Heart right ventricle (tissue), 16 donors: ENCODE data around the gene NKD2. TPM values are rescaled to one million over a fixed set of nuclear protein-coding genes. Genes with fewer than 3 reads are reported as not detected.
A peak's percentile ranks its signal among the peaks of the same experiment; 100 is the strongest.

ENCODE experiments used
- ATAC-seq, 8 donors: fragments of 200-7000 bp; cut with Tn5 transposase; one replicate each; pipeline ENCODE4 v1.9.1; 2020; ENCODE audit warnings: mild to moderate bottlenecking in 8 of 8, moderate library complexity in 8 of 8, moderate number of reproducible peaks in 1 of 8
- DNase-seq, 2 donors: peaks; one replicate each; pipeline ENCODE4 v3.0.0-alpha.2; 2020
- H3K27ac ChIP-seq, 10 donors: fragments of 200-600 bp; sonication (generic) in 2 of 10; one replicate each; pipeline versions ENCODE4 v1.5.0 to v1.8.0; 2020 to 2022; ENCODE audit warnings: mild to moderate bottlenecking in 3 of 10
- H3K27me3 ChIP-seq, 7 donors: fragments of 200-600 bp; one replicate each; pipeline ENCODE4 v1.8.0; 2021 to 2022; ENCODE audit warnings: mild to moderate bottlenecking in 2 of 7
- H3K36me3 ChIP-seq, 9 donors: fragments of 200-600 bp; sonication (generic) in 1 of 9; one replicate each; pipeline versions ENCODE4 v1.5.0 to v1.8.0; 2020 to 2022; ENCODE audit warnings: mild to moderate bottlenecking in 2 of 9
- H3K4me1 ChIP-seq, 9 donors: fragments of 200-600 bp; sonication (generic) in 1 of 9; one replicate each; pipeline versions ENCODE4 v1.5.0 to v1.8.0; 2020 to 2022; ENCODE audit warnings: mild to moderate bottlenecking in 4 of 9
- H3K4me3 ChIP-seq, 10 donors: fragments of 200-600 bp; sonication (generic) in 2 of 10; one replicate each; pipeline versions ENCODE4 v1.5.0 to v1.8.0; 2020 to 2022; ENCODE audit warnings: mild to moderate bottlenecking in 7 of 10, moderate library complexity in 2 of 10
- H3K9me3 ChIP-seq, 11 donors: fragments of 200-600 bp in 10 of 11; sonication (generic) in 2 of 11; one replicate each; pipeline versions ENCODE4 v1.5.0 to v1.8.0; 2013 to 2022; ENCODE audit warnings: mild to moderate bottlenecking in 2 of 11, control low read depth in 1 of 11, moderate library complexity in 1 of 11
- WGBS, 2 donors: extraction: QIAGEN DNeasy Blood & Tissue Kit; methylation state at CpG; one replicate each; pipeline ENCODE4 v1.1.7; 2013; ENCODE audit warnings: inconsistent platforms in 1 of 2; 5-methylcytosine and 5-hydroxymethylcytosine counted together
- intact Hi-C, 10 donors: fragments of 100-400 bp; cut with DNase I; formaldehyde crosslinking; loops; one replicate each; pipeline versions ENCODE4 v1.11.1 to v1.14.2; 2022
- polyA plus RNA-seq, 2 donors: library from polyadenylated mRNA; stranded (reverse); fragments of 200-250 nt; gene quantifications; one replicate each; pipeline ENCODE4 v1.2.3, GENCODE V29; 2013
- total RNA-seq, 10 donors: library from RNA; stranded (reverse); fragmentation: NEBNext Ultra II Directional in 3 of 10; extraction: Animal tissue kit (Norgen Biotek cat#: 25700) in 3 of 10; gene quantifications; one replicate each; pipeline versions ENCODE4 v1.2.1 to v1.2.4, GENCODE V29; 2021 to 2023
- TF ChIP-seq, protein P1 (sequence below), 9 donors: fragments of 200-600 bp; sonication (generic) in 2 of 9; IDR thresholded peaks; one replicate each; pipeline versions ENCODE4 v1.5.0 to v1.8.0; 2021 to 2022; ENCODE audit warnings: antibody characterized with exemption in 9 of 9, mild to moderate bottlenecking in 5 of 9, moderate library complexity in 1 of 9
- donor health status: Arrhythmogenic right ventricular cardiomyopathy.
- donor health status: ischemic (EF 13 %, LVEDD 7.1; RV severe dilation, severe dysfunction).
- donor health status: healthy with polysubstance abuse.
- donor health status: DM: no; HTN: yes; CAD: no.
- donor health status: DM: no; HTN: no; CAD: no.
- donor health status: ischemic (EF 25% LVEDD 6.9; RV normal size, moderate dysfunction).
- donor health status: ischemic (EF 25% LVEDD 5.7; RV mildly dilated, moderate dysfunction).
- donor health status: healthy.
- donor health status: DM: yes; HTN: yes; CAD: no.
- donor health status: Ischemic cardiomyopathy.
- donor health status: ischemic (EF 35%, LVEDD 5.7; RV mildly dilated, moderate dysfunction).
- donor health status: nonischemic (EF 11% LVEDD 7.7; RV severe dilation, severe dysfunction).
- donor health status: DM: yes; HTN: yes; CAD: no.
- donor health status: PGD.
- donor health status: ischemic (EF 29% LVEDD 5.4; RV normal size, mild dysfunction).
- donor health status: nonischemic (EF 23%, LVEDD 6.1; RV moderate dilation, normal function).

The NKD2 gene
- total and polyA plus RNA-seq, 12 donors, result 0.31 to 12.7 (median 1.8) TPM

DNA sequence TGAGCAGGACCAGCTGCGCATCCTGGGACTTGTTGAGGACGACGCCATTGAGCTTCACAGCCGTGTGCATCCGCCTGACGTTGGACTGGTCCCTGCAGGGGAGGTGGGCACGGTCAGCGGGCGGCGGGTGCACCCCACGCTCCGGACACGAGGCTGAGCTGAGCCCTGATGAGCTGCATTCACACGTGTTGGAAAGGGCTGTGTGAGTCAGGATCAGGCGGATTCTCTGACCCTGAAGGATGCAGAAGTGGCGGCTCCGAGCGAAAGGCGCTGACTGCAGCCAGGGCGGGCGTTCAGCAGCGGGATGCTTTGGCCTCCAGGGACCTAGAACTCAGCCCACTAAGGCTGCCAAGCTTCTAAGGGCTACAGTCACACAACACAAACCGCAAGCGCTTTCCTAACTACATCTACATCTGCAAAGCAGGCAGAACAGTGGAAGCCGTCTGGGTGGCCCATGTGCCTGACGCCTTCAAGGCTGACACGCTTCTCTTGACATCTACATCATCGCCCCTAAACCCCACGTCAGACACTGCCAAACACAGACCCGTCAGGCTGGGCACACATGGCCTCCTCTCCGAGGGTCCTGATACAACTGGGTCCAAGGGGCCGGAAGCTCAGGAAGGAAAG, 44.9 kb downstream of the NKD2 start:
- 82 to 84% methylated on average over 32 of the region's 32 CpGs for WGBS, 2 donors
- peak in 1 of 2 donors; percentile 28 for DNase-seq
- H3K36me3 ChIP-seq, result peaks cover under 1 to 90% (median 44%) of the 10 kb centered on the region in 9 donors
- H3K9me3 ChIP-seq, result no peaks in the 10 kb centered on the region
- H3K27me3 ChIP-seq, result no peaks in the 10 kb centered on the region
- intact Hi-C loops, result loop anchor here in 2 of 10 donors (10.0 kb wide), 1 partner anchor 81 kb away; no protein-coding TSS in a partner anchor
- TF ChIP-seq, protein P1, sequence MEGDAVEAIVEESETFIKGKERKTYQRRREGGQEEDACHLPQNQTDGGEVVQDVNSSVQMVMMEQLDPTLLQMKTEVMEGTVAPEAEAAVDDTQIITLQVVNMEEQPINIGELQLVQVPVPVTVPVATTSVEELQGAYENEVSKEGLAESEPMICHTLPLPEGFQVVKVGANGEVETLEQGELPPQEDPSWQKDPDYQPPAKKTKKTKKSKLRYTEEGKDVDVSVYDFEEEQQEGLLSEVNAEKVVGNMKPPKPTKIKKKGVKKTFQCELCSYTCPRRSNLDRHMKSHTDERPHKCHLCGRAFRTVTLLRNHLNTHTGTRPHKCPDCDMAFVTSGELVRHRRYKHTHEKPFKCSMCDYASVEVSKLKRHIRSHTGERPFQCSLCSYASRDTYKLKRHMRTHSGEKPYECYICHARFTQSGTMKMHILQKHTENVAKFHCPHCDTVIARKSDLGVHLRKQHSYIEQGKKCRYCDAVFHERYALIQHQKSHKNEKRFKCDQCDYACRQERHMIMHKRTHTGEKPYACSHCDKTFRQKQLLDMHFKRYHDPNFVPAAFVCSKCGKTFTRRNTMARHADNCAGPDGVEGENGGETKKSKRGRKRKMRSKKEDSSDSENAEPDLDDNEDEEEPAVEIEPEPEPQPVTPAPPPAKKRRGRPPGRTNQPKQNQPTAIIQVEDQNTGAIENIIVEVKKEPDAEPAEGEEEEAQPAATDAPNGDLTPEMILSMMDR (IDR thresholded peaks at IDR 0.05), result no peak
- H3K4me1 ChIP-seq, result peaks cover 0 to 38% (median 11%) of the 10 kb centered on the region in 9 donors
- no peak overlapping the region for H3K4me3 ChIP-seq
- ATAC-seq, result peak in 2 of 8 donors; percentile 1 to 2
- peak overlapping the region in 6 of 10 donors; percentile 47 to 79 (median 60) for H3K27ac ChIP-seq

DNA sequence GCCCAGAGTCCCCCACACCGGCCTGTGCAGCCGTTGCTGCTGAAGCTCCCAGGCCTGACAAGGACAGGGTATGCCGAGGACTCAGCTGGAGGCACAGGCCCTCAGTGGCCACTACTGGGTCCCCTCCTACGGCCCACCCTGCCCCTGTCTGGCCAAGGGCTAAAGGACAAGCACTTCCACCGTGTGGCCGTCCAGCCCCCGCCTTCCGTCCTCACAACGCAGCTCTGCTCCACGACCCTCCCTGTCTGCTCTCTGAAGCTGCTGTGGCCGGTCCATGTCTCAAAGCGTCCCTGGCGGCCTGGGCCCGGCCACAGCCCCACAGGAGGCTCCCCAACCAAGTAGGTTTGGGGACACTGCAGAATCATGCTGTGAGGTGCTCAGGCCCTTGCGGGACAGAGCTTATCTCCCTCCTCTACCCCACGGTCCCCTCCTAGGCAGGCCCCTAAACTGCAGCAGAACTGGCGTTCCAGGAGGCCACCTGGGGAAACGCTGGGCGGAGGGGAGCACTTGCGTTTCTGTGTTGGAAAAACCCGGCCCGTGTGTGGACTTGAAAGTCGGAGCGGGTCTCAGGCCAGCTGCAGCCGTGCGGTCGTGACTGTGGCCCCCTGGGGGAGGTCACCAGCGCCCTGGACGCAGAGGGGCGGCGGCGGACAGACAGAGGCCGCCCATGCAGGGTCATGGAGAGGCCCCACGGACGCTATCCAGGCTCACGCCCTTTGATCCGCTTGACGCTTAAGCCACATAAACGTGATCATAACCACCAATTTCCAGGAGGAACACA, 45.6 kb downstream of the NKD2 start:
- Histone ChIP-seq H3K27ac (peak overlapping the region in 3 of 10 donors; percentile 0 to 79 (median 61)), H3K36me3 (peaks cover 5 to 97% (median 51%) of the 10 kb centered on the region in 9 donors), H3K27me3 (no peaks in the 10 kb centered on the region), H3K9me3 (no peaks in the 10 kb centered on the region), H3K4me1 (peaks cover 0 to 38% (median 11%) of the 10 kb centered on the region in 9 donors), H3K4me3 (no peak overlapping the region)
- intact Hi-C loops, result loop anchor here in 2 of 10 donors (10.0 kb wide), 1 partner anchor 81 kb away; no protein-coding TSS in a partner anchor
- TF ChIP-seq, protein P1 (IDR thresholded peaks at IDR 0.05), result no peak
- 87 to 89% methylated on average over 39 of the region's 39 CpGs for WGBS, 2 donors
- DNase-seq (peak in 1 of 2 donors; percentile 15), ATAC-seq (no peak)

DNA sequence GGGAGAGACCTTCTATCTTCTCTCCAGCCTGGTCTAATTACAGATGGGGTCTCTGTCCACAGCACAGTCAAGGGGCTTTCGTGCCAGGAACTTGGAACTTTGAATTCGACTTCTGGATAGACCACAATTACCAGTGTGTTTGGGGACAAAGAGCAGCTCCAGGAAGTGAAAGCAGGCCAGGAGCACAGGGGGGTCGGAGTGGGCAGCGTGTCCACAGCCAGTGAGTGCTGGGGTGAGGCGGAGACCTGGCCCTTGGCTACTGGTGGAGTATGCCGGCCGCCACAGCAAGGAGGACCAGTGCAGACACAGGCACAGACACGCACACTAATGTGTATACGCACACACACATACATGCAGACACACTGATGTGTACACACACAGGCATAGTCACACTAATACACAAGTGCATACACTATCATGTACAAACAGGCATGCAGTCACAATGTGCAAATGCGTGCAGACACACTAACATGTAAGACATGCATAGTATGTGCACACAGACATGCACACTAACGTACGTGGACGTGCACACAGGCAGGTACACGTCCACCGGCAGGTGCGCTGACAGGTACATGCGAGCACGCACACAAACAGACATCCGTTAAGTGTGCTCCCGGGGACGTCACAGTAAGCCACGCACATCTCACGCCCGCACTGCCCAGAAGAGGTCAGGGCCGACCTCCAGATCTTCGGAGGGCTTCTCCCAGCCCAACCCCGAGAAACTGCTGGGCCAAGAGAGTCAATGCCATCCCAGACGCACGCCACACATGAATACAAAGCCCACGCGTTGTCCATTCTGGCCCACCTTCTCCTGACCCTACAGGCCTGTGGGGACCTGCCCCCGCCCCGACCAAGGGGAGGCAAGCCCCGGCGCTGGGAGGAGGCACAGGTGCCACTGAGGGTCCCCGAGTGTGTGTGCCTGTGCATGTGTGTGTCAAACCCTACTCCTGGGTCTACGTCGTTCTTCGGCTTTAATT, 46.5 kb downstream of the NKD2 start:
- Histone ChIP-seq H3K4me3 (no peak overlapping the region), H3K27me3 (no peaks in the 10 kb centered on the region), H3K36me3 (peaks cover 5 to 100% (median 57%) of the 10 kb centered on the region in 9 donors), H3K4me1 (peaks cover 0 to 37% (median 11%) of the 10 kb centered on the region in 9 donors), H3K27ac (peak overlapping the region in 2 of 10 donors; percentile 0 to 61), H3K9me3 (no peaks in the 10 kb centered on the region)
- DNase-seq (peak in 1 of 2 donors; percentile 11), ATAC-seq (no peak)
- WGBS, 2 donors, result 84 to 86% methylated on average over 39 of the region's 39 CpGs
- intact Hi-C loops, result loop anchor here in 3 of 10 donors (5.0 to 10.0 kb wide), 2 partner anchors 37 to 80 kb away; no protein-coding TSS in a partner anchor
- TF ChIP-seq, protein P1 (IDR thresholded peaks at IDR 0.05), result no peak
